ENCODE data around the gene SMCO4.
"Not testable (repeated sequence)": the region's sequence is repeated elsewhere in the genome, so short reads cannot be mapped to it uniquely, and the experiment has no call there.

SMCO4 gene

DNA sequence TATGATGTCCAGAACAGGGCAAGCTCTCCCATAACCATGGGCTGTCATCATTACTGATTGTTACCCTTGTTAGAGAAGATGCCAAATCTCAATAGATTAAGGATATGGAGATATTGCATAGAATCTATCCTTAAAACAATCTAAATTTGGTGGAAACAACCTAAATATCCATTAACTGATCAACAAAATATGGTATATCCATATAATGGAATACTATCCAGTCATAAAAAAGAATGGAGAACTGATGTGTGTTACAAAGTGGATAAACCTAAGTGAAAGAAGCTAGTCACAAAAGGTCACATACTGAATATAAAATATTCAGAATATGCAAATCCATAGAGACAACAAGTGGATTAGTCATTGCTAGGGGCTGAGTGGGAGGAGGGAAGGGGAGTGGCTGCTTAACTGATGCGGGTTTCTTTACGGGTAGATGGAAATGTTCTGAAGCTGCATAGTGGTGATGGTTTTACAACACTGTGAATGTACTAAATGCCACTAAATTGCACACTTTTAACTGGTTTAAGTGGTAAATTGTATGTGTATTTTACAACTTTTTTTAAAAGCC is 36.1 kb upstream of the SMCO4 start:
- Histone ChIP-seq H3K27me3 (ENCODE audit: control insufficient read depth in 1 of 2, insufficient read depth in 1 of 2, low read length in 2 of 2) (no peaks in the 10 kb centered on the region), H3K23ac (ENCODE audit: low read length in 2 of 2) (no peak overlapping the region), H3K4me2 (ENCODE audit: low read length, poor library complexity, severe bottlenecking) (no peak overlapping the region), H3K79me1 (replicated peaks; ENCODE audit: low read length, poor library complexity, severe bottlenecking) (no peaks in the 10 kb centered on the region), H3K4ac (ENCODE audit: low read depth in 1 of 2, low read length in 2 of 2) (no peak overlapping the region), H4K91ac (ENCODE audit: low read length) (no peak overlapping the region), H3K9me3 (ENCODE audit: control insufficient read depth, low read length) (peaks cover 4% of the 10 kb centered on the region), H3K9ac (ENCODE audit: low read length) (no peak overlapping the region), H2BK12ac (ENCODE audit: low read length in 2 of 2) (no peak overlapping the region), H3K18ac (ENCODE audit: low read depth in 1 of 2, low read length in 2 of 2) (no peak overlapping the region), H3K4me3 (ENCODE audit: insufficient read depth in 1 of 2, low read depth in 1 of 2, low read length in 2 of 2) (no peak overlapping the region), H3K36me3 (ENCODE audit: control insufficient read depth in 1 of 2, insufficient read depth in 2 of 2, low read depth in 1 of 2, low read length in 2 of 2) (no peaks in the 10 kb centered on the region), H2AK5ac (ENCODE audit: low read length, severe bottlenecking) (no peak overlapping the region), H2BK15ac (ENCODE audit: low read depth, poor library complexity, severe bottlenecking) (no peak overlapping the region), H2BK5ac (ENCODE audit: low read depth, low read length, poor library complexity, severe bottlenecking) (no peak overlapping the region), H2AFZ (ENCODE audit: low read depth, low read length) (no peak overlapping the region), H2BK120ac (ENCODE audit: low read depth, low read length) (no peak overlapping the region), H4K8ac (ENCODE audit: low read length) (no peak overlapping the region), H3K4me1 (ENCODE audit: control insufficient read depth, insufficient read depth, low read depth, low read length) (no peaks in the 10 kb centered on the region), H3K14ac (ENCODE audit: low read length in 2 of 2) (no peak overlapping the region), H3K27ac (ENCODE audit: low read length, poor library complexity, severe bottlenecking) (no peak overlapping the region)
- DNase-seq, result no peak
- 96% methylated on average over 2 of the region's 2 CpGs for WGBS

DNA sequence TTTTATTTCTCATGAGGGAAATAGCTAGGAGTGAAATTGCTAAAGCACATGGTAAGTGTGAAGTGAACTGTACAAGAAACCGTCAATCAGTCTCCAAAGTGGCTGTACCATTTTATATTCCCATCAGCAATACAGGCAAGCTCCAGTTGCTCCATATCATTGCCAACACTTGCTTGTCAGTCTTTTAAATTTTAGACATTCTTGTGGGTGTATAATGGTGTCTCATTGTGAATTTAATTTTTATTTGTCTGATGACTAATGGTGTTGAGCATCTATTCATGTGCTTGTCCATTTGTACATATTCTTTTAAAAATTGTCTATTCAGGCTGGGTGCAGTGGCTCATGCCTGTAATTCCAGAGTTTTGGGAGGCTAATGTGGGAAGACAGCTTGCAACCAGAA is 34.1 kb upstream of the SMCO4 start:
- Histone ChIP-seq H3K9ac (ENCODE audit: low read length) (peak overlapping the region; percentile 78), H3K27ac (ENCODE audit: low read length, poor library complexity, severe bottlenecking) (peak overlapping the region; percentile 38), H3K27me3 (ENCODE audit: control insufficient read depth in 1 of 2, insufficient read depth in 1 of 2, low read length in 2 of 2) (no peaks in the 10 kb centered on the region), H3K4me2 (ENCODE audit: low read length, poor library complexity, severe bottlenecking) (no peak overlapping the region), H3K79me1 (replicated peaks; ENCODE audit: low read length, poor library complexity, severe bottlenecking) (no peaks in the 10 kb centered on the region), H2BK12ac (ENCODE audit: low read length in 2 of 2) (no peak overlapping the region), H3K4me1 (ENCODE audit: control insufficient read depth, insufficient read depth, low read depth, low read length) (no peaks in the 10 kb centered on the region), H3K23ac (ENCODE audit: low read length in 2 of 2) (no peak overlapping the region), H3K4ac (ENCODE audit: low read depth in 1 of 2, low read length in 2 of 2) (no peak overlapping the region), H4K91ac (ENCODE audit: low read length) (no peak overlapping the region), H2BK120ac (ENCODE audit: low read depth, low read length) (no peak overlapping the region), H2AK5ac (ENCODE audit: low read length, severe bottlenecking) (no peak overlapping the region), H3K36me3 (ENCODE audit: control insufficient read depth in 1 of 2, insufficient read depth in 2 of 2, low read depth in 1 of 2, low read length in 2 of 2) (no peaks in the 10 kb centered on the region), H3K14ac (ENCODE audit: low read length in 2 of 2) (no peak overlapping the region), H3K9me3 (ENCODE audit: control insufficient read depth, low read length) (peaks cover 4% of the 10 kb centered on the region), H2BK5ac (ENCODE audit: low read depth, low read length, poor library complexity, severe bottlenecking) (no peak overlapping the region), H3K4me3 (ENCODE audit: insufficient read depth in 1 of 2, low read depth in 1 of 2, low read length in 2 of 2) (no peak overlapping the region), H3K18ac (ENCODE audit: low read depth in 1 of 2, low read length in 2 of 2) (no peak overlapping the region), H2AFZ (ENCODE audit: low read depth, low read length) (no peak overlapping the region), H2BK15ac (ENCODE audit: low read depth, poor library complexity, severe bottlenecking) (no peak overlapping the region), H4K8ac (ENCODE audit: low read length) (no peak overlapping the region)
- DNase-seq, result no peak
- WGBS, result 83% methylated on average over 1 of the region's 1 CpG

DNA sequence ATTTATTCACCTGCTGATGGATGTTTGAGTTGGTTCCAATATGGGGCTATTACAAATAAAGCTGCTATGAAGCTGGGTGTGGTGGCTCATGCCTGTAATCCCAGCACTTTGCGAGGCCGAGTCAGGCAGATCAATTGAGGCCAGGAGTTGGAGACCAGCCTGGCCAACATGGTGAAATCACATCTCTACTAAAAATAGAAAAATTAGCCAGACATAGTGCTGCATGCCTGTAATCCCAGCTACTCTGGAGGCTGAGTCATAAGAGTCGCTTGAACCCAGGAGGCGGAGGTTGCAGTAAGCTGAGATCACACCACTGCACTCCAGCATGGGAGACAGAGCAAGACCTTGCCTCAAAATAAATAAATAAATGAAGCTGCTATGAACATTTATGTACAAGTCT is 33.7 kb upstream of the SMCO4 start:
- H2BK15ac ChIP-seq (ENCODE audit: low read depth, poor library complexity, severe bottlenecking); H3K18ac ChIP-seq (ENCODE audit: low read depth in 1 of 2, low read length in 2 of 2); H2AFZ ChIP-seq (ENCODE audit: low read depth, low read length); H3K27me3 ChIP-seq (ENCODE audit: control insufficient read depth in 1 of 2, insufficient read depth in 1 of 2, low read length in 2 of 2); H3K4ac ChIP-seq (ENCODE audit: low read depth in 1 of 2, low read length in 2 of 2); H2BK12ac ChIP-seq (ENCODE audit: low read length in 2 of 2); H4K8ac ChIP-seq (ENCODE audit: low read length); H3K14ac ChIP-seq (ENCODE audit: low read length in 2 of 2); H4K91ac ChIP-seq (ENCODE audit: low read length); H2AK5ac ChIP-seq (ENCODE audit: low read length, severe bottlenecking); H3K4me2 ChIP-seq (ENCODE audit: low read length, poor library complexity, severe bottlenecking); H2BK5ac ChIP-seq (ENCODE audit: low read depth, low read length, poor library complexity, severe bottlenecking); H3K4me1 ChIP-seq (ENCODE audit: control insufficient read depth, insufficient read depth, low read depth, low read length); H3K79me1 ChIP-seq (replicated peaks; ENCODE audit: low read length, poor library complexity, severe bottlenecking); H3K23ac ChIP-seq (ENCODE audit: low read length in 2 of 2); H3K36me3 ChIP-seq (ENCODE audit: control insufficient read depth in 1 of 2, insufficient read depth in 2 of 2, low read depth in 1 of 2, low read length in 2 of 2); H3K4me3 ChIP-seq (ENCODE audit: insufficient read depth in 1 of 2, low read depth in 1 of 2, low read length in 2 of 2); H2BK120ac ChIP-seq (ENCODE audit: low read depth, low read length); H3K9me3 ChIP-seq (ENCODE audit: control insufficient read depth, low read length): not testable (repeated sequence)
- Histone ChIP-seq H3K9ac (ENCODE audit: low read length) (peak overlapping the region; percentile 78), H3K27ac (ENCODE audit: low read length, poor library complexity, severe bottlenecking) (peak overlapping the region; percentile 38)
- WGBS, result 32% methylated on average over 4 of the region's 4 CpGs
- peak; percentile 74 for DNase-seq

DNA sequence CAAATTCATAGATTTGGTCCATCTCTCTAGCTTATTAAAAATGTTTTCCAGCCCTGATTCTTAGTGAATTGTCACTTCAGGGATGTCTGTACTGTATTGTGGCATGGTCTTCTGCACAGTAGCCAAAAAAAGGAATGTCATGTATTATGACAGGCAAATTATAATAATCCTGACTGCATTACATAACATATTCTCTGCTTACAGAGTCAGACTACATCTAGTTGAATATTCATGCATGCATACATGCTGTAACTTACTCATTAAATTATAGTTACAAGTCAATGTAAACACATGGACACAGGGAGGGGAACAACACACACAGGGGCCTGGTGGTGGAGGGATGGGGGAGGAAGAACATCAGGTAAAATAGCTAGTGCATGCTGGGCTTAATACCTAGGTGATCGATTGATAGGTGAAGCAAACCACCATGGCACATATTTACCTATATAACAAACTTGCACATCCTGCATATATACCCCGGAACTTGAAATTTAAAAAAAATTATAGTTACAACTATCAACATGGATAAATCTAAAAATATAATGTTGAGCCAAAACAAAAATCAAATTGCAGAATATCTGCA is 31.5 kb upstream of the SMCO4 start:
- H2AFZ ChIP-seq (ENCODE audit: low read depth, low read length), result no peak overlapping the region
- no peak overlapping the region for H3K4ac ChIP-seq (ENCODE audit: low read depth in 1 of 2, low read length in 2 of 2)
- H2BK15ac ChIP-seq (ENCODE audit: low read depth, poor library complexity, severe bottlenecking), result no peak overlapping the region
- H3K36me3 ChIP-seq (ENCODE audit: control insufficient read depth in 1 of 2, insufficient read depth in 2 of 2, low read depth in 1 of 2, low read length in 2 of 2), result no peaks in the 10 kb centered on the region
- H3K4me3 ChIP-seq (ENCODE audit: insufficient read depth in 1 of 2, low read depth in 1 of 2, low read length in 2 of 2), result no peak overlapping the region
- no peak overlapping the region for H3K14ac ChIP-seq (ENCODE audit: low read length in 2 of 2)
- DNase-seq, result no peak
- H2BK12ac ChIP-seq (ENCODE audit: low read length in 2 of 2), result no peak overlapping the region
- H3K9ac ChIP-seq (ENCODE audit: low read length), result no peak overlapping the region
- H3K4me2 ChIP-seq (ENCODE audit: low read length, poor library complexity, severe bottlenecking), result no peak overlapping the region
- no peaks in the 10 kb centered on the region for H3K4me1 ChIP-seq (ENCODE audit: control insufficient read depth, insufficient read depth, low read depth, low read length)
- H3K9me3 ChIP-seq (ENCODE audit: control insufficient read depth, low read length), result peaks cover 4% of the 10 kb centered on the region
- H3K27me3 ChIP-seq (ENCODE audit: control insufficient read depth in 1 of 2, insufficient read depth in 1 of 2, low read length in 2 of 2), result no peaks in the 10 kb centered on the region
- H4K8ac ChIP-seq (ENCODE audit: low read length), result no peak overlapping the region
- H2BK5ac ChIP-seq (ENCODE audit: low read depth, low read length, poor library complexity, severe bottlenecking), result no peak overlapping the region
- H3K18ac ChIP-seq (ENCODE audit: low read depth in 1 of 2, low read length in 2 of 2), result no peak overlapping the region
- H2AK5ac ChIP-seq (ENCODE audit: low read length, severe bottlenecking), result no peak overlapping the region
- H4K91ac ChIP-seq (ENCODE audit: low read length), result no peak overlapping the region
- WGBS, result no CpG with 5 or more reads among the region's 2 CpGs
- H3K27ac ChIP-seq (ENCODE audit: low read length, poor library complexity, severe bottlenecking), result no peak overlapping the region
- H3K79me1 ChIP-seq (replicated peaks; ENCODE audit: low read length, poor library complexity, severe bottlenecking), result no peaks in the 10 kb centered on the region
- no peak overlapping the region for H3K23ac ChIP-seq (ENCODE audit: low read length in 2 of 2)
- H2BK120ac ChIP-seq (ENCODE audit: low read depth, low read length), result no peak overlapping the region

Measured in mesenchymal stem cell (in vitro differentiated cells and primary cell).